HEK293 (cell line): ENCODE results near the gene CRIM1.

ENCODE experiments used
- CTCF ChIA-PET: fragments of 350-600 bp; formaldehyde crosslinking; extraction: SDS; loops from one replicate; lab custom pipeline; 2021; ENCODE audit warnings: antibody characterized with exemption; lab: Yijun Ruan, JAX
- POLR2A ChIA-PET: fragments of 300-600 bp; formaldehyde crosslinking; extraction: SDS; loops from one replicate; lab custom pipeline; 2020; ENCODE audit warnings: antibody characterized with exemption, inconsistent platforms; lab: Yijun Ruan, JAX
- H3K27ac ChIP-seq: fragments of 200-500 bp; sonication (Bioruptor generic); 2 replicates; pipeline ENCODE4 v1.5.1; 2014; ENCODE audit warnings: low read depth, low read length, control low read depth, inconsistent platforms; ENCODE audit errors: extremely low read depth
- H3K36me3 ChIP-seq, 2 experiments: fragments of 200-500 bp in 1 of 2; sonication (Bioruptor generic) in 1 of 2; 1 replicate in 1 of 2; 2 replicates in 1 of 2; pipeline ENCODE4 v1.5.1; 2014 to 2017; ENCODE audit warnings: inconsistent platforms in 2 of 2, low read length in 2 of 2; ENCODE audit not compliant: control insufficient read depth in 2 of 2, insufficient read depth in 1 of 2
- H3K4me1 ChIP-seq: fragments of 200-500 bp; sonication (Bioruptor generic); 2 replicates; pipeline ENCODE4 v1.5.1; 2014; ENCODE audit warnings: mild to moderate bottlenecking, low read length, inconsistent platforms; ENCODE audit not compliant: control insufficient read depth, insufficient read depth
- H3K4me3 ChIP-seq: 2 replicates; pipeline ENCODE4 v1.5.1; 2011; ENCODE audit warnings: low read depth, mild to moderate bottlenecking, control low read depth, low read length, moderate library complexity
- H3K9me3 ChIP-seq: fragments of 200-500 bp; sonication (Bioruptor generic); 2 replicates; pipeline ENCODE4 v1.5.1; 2014; ENCODE audit warnings: low read depth, low read length, inconsistent platforms; ENCODE audit not compliant: control insufficient read depth, insufficient read depth
- ATF2 ChIP-seq: fragments of 450-650 bp; formaldehyde crosslinking; IDR thresholded peaks from 2 replicates; pipeline ENCODE4 v1.5.1; 2016; ENCODE audit warnings: missing biosample characterization, missing genetic modification characterization, low read depth
- FEZF1 ChIP-seq: fragments of 450-650 bp; formaldehyde crosslinking; IDR thresholded peaks from 2 replicates; pipeline ENCODE4 v1.5.1; 2016; ENCODE audit warnings: missing biosample characterization, missing genetic modification characterization
- KLF1 ChIP-seq: fragments of 450-650 bp; formaldehyde crosslinking; IDR thresholded peaks from 2 replicates; pipeline ENCODE4 v1.5.1; 2016; ENCODE audit warnings: missing biosample characterization, missing genetic modification characterization
- SALL2 ChIP-seq: fragments of 450-650 bp; formaldehyde crosslinking; IDR thresholded peaks from 2 replicates; pipeline ENCODE4 v1.5.0; 2017; ENCODE audit warnings: missing biosample characterization, mild to moderate bottlenecking, missing genetic modification characterization, borderline replicate concordance
- SCRT1 ChIP-seq: fragments of 450-650 bp; formaldehyde crosslinking; IDR thresholded peaks from 2 replicates; pipeline ENCODE4 v1.5.1; 2016; ENCODE audit warnings: missing biosample characterization, missing genetic modification characterization, borderline replicate concordance
- SP3 ChIP-seq: fragments of 450-650 bp; formaldehyde crosslinking; IDR thresholded peaks from 2 replicates; pipeline ENCODE4 v1.5.1; 2016; ENCODE audit warnings: missing biosample characterization, missing genetic modification characterization
- SP7 ChIP-seq: fragments of 450-650 bp; formaldehyde crosslinking; IDR thresholded peaks from 2 replicates; pipeline ENCODE4 v1.5.1; 2016; ENCODE audit warnings: missing biosample characterization, missing genetic modification characterization
- TRIM28 ChIP-seq: IDR thresholded peaks from 2 replicates; pipeline ENCODE4 v1.6.1; 2011; ENCODE audit warnings: low read length, control low read depth, borderline replicate concordance
- ZBTB17 ChIP-seq: fragments of 450-650 bp; formaldehyde crosslinking; IDR thresholded peaks from 2 replicates; pipeline ENCODE4 v1.5.1; 2016; ENCODE audit warnings: missing biosample characterization, missing genetic modification characterization
- ZNF18 ChIP-seq: fragments of 450-650 bp; formaldehyde crosslinking; IDR thresholded peaks from 2 replicates; pipeline ENCODE4 v1.5.1; 2016; ENCODE audit warnings: missing biosample characterization, missing genetic modification characterization
- ZNF324 ChIP-seq: fragments of 450-650 bp; formaldehyde crosslinking; IDR thresholded peaks from 2 replicates; pipeline ENCODE4 v1.5.1; 2016; ENCODE audit warnings: missing biosample characterization, missing genetic modification characterization
- ZNF335 ChIP-seq: fragments of 450-650 bp; formaldehyde crosslinking; conservative IDR thresholded peaks from 2 replicates; pipeline ENCODE4 v1.5.1; 2016; ENCODE audit warnings: missing biosample characterization, missing genetic modification characterization
- ZNF514 ChIP-seq: fragments of 450-650 bp; formaldehyde crosslinking; IDR thresholded peaks from 2 replicates; pipeline ENCODE4 v1.5.1; 2016; ENCODE audit warnings: missing biosample characterization, missing genetic modification characterization
- ZNF558 ChIP-seq: fragments of 450-650 bp; formaldehyde crosslinking; IDR thresholded peaks from 2 replicates; pipeline ENCODE4 v1.5.1; 2016; ENCODE audit warnings: missing biosample characterization, missing genetic modification characterization
- ZNF768 ChIP-seq: fragments of 450-650 bp; formaldehyde crosslinking; IDR thresholded peaks from 2 replicates; pipeline ENCODE4 v1.5.1; 2018; ENCODE audit warnings: missing biosample characterization, mild to moderate bottlenecking, missing genetic modification characterization
- ZSCAN30 ChIP-seq: fragments of 450-650 bp; IDR thresholded peaks from 2 replicates; pipeline ENCODE4 v1.5.1; 2018; ENCODE audit warnings: missing biosample characterization, mild to moderate bottlenecking, missing genetic modification characterization, moderate library complexity
- ZSCAN4 ChIP-seq: fragments of 450-650 bp; formaldehyde crosslinking; IDR thresholded peaks from 2 replicates; pipeline ENCODE4 v1.5.1; 2017; ENCODE audit warnings: missing biosample characterization, missing genetic modification characterization
- TF ChIP-seq, protein P1 (sequence below): fragments of 450-650 bp; formaldehyde crosslinking; IDR thresholded peaks from 2 replicates; pipeline ENCODE4 v1.5.1; 2016; ENCODE audit warnings: missing biosample characterization, missing genetic modification characterization, borderline replicate concordance
- TF ChIP-seq, protein P2 (sequence below): fragments of 450-650 bp; formaldehyde crosslinking; IDR thresholded peaks from 2 replicates; pipeline ENCODE4 v1.5.1; 2016; ENCODE audit warnings: missing biosample characterization, missing genetic modification characterization

The CRIM1 gene

DNA sequence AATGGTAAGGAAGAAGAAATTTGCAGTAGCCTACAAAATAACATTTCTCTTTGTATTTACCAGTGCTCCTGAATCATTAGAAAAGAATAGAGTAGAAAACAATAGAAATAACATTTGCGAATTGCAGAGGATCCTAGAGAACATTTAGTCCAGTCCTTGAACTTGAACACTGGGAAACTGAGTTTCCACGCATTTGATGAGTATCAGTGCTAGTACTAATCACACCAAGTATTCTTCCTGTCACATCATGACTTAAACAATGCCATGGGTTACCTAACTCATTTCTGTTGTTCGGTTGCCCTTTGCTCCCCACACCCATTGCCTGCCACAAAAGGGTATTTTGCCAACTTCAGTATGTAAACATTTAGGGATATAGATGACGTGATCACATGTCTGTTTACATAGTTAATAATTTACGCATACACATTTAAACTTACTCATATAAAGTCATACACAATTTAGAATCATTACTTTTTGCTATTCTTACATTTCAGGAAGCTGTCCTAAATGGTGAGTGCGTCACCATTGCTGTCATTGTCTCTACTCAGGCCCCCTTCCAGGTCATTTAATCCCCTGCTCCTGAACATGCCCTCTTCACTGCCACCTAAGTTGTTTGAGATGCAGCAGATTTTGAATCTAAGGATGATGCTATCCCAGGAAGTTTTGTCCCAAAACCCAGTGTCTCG lies 42.3 kb downstream of the CRIM1 start (continued):
- TF ChIP-seq ZSCAN4, result no peak
- peak; percentile 60; the same call in 1 of the 2 replicates for TF ChIP-seq ATF2
- TF ChIP-seq SP3, result no peak
- no peak for TF ChIP-seq ZNF768 (tag by site-specific recombination)
- no peak for TF ChIP-seq ZNF18 (tag by site-specific recombination)
- TF ChIP-seq, all 188 proteins: peak for 8

DNA sequence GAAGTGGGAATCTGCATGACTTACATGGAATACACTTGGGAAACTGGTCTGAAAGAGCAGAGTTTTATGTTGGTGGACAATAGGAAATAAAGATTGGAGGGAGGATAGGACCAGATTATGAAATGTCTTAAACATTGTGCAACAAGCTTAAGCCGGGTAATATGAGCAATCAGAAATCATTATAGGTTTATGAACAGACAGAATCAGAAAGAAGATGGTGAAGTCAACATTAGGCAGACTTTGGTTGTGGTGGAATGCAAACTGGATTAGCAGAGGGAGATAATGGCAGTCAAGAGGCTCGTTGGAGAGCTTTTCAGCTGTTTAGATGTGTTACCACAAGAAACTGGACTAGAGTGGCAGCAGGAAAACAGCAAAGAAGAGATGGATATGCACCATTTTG lies 43.5 kb downstream of the CRIM1 start:
- no peak overlapping the region for H3K27ac ChIP-seq
- ChIA-PET CTCF (interaction anchor here (0.6 to 0.7 kb wide), 2 partner anchors 41 to 266 kb away, joined by 3 read pairs; no protein-coding TSS in a partner anchor), POLR2A (no interaction called here)
- H3K9me3 ChIP-seq, result no peaks in the 10 kb centered on the region
- TF ChIP-seq FEZF1 (tag by site-specific recombination) (peak; percentile 28; the same call in 1 of the 2 replicates), ZNF514 (tag by site-specific recombination) (no peak)
- no peaks in the 10 kb centered on the region for H3K36me3 ChIP-seq
- peaks cover 33% of the 10 kb centered on the region for H3K4me1 ChIP-seq
- no peak overlapping the region for H3K4me3 ChIP-seq

GRCh38 chr2:36403675-36404230 lies 48.2 kb downstream of the CRIM1 start:
- ChIA-PET CTCF (interaction anchor here (0.7 kb wide), 1 partner anchor 54 kb away, joined by 3 read pairs; no protein-coding TSS in a partner anchor), POLR2A (interaction anchor here (0.6 to 1.2 kb wide), 3 partner anchors 47 to 83 kb away, joined by 3 to 5 read pairs (median 5); no protein-coding TSS in a partner anchor)
- H3K36me3 ChIP-seq, result no peaks in the 10 kb centered on the region
- no peak overlapping the region for H3K27ac ChIP-seq
- peaks cover 45% of the 10 kb centered on the region for H3K4me1 ChIP-seq
- no peaks in the 10 kb centered on the region for H3K9me3 ChIP-seq
- no peak overlapping the region for H3K4me3 ChIP-seq
- TF ChIP-seq TRIM28 (0 out of 2 replicates have a peak, but pooled peaks have one; percentile 12), ZSCAN30 (tag by site-specific recombination) (no peak), SCRT1 (peak; percentile 67; the same call in 1 of the 2 replicates), SALL2 (no peak), SP7 (tag by site-specific recombination) (peak; percentile 97), ZNF558 (peak; percentile 43; the same call in 1 of the 2 replicates), KLF1 (no peak), ZBTB17 (peak; percentile 99), ZNF324 (tag by site-specific recombination) (0 out of 2 replicates have a peak, but pooled peaks have one; percentile 36), ZNF335 (peak; percentile 61)
- TF ChIP-seq, protein P1, sequence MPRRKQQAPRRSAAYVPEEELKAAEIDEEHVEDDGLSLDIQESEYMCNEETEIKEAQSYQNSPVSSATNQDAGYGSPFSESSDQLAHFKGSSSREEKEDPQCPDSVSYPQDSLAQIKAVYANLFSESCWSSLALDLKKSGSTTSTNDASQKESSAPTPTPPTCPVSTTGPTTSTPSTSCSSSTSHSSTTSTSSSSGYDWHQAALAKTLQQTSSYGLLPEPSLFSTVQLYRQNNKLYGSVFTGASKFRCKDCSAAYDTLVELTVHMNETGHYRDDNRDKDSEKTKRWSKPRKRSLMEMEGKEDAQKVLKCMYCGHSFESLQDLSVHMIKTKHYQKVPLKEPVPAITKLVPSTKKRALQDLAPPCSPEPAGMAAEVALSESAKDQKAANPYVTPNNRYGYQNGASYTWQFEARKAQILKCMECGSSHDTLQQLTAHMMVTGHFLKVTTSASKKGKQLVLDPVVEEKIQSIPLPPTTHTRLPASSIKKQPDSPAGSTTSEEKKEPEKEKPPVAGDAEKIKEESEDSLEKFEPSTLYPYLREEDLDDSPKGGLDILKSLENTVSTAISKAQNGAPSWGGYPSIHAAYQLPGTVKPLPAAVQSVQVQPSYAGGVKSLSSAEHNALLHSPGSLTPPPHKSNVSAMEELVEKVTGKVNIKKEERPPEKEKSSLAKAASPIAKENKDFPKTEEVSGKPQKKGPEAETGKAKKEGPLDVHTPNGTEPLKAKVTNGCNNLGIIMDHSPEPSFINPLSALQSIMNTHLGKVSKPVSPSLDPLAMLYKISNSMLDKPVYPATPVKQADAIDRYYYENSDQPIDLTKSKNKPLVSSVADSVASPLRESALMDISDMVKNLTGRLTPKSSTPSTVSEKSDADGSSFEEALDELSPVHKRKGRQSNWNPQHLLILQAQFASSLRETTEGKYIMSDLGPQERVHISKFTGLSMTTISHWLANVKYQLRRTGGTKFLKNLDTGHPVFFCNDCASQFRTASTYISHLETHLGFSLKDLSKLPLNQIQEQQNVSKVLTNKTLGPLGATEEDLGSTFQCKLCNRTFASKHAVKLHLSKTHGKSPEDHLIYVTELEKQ, result peak; percentile 76; the same call in 1 of the 2 replicates
- TF ChIP-seq, protein P2, sequence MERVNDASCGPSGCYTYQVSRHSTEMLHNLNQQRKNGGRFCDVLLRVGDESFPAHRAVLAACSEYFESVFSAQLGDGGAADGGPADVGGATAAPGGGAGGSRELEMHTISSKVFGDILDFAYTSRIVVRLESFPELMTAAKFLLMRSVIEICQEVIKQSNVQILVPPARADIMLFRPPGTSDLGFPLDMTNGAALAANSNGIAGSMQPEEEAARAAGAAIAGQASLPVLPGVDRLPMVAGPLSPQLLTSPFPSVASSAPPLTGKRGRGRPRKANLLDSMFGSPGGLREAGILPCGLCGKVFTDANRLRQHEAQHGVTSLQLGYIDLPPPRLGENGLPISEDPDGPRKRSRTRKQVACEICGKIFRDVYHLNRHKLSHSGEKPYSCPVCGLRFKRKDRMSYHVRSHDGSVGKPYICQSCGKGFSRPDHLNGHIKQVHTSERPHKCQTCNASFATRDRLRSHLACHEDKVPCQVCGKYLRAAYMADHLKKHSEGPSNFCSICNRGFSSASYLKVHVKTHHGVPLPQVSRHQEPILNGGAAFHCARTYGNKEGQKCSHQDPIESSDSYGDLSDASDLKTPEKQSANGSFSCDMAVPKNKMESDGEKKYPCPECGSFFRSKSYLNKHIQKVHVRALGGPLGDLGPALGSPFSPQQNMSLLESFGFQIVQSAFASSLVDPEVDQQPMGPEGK, result 0 out of 2 replicates have a peak, but pooled peaks have one; percentile 26
